ENCODE measurements around the gene PLCG2. TPM values are rescaled to one million over a fixed set of nuclear protein-coding genes. Genes with fewer than 3 reads are reported as not detected.

The PLCG2 gene
- total RNA-seq, 1 donor from 2014 or later: 1.7 TPM

DNA sequence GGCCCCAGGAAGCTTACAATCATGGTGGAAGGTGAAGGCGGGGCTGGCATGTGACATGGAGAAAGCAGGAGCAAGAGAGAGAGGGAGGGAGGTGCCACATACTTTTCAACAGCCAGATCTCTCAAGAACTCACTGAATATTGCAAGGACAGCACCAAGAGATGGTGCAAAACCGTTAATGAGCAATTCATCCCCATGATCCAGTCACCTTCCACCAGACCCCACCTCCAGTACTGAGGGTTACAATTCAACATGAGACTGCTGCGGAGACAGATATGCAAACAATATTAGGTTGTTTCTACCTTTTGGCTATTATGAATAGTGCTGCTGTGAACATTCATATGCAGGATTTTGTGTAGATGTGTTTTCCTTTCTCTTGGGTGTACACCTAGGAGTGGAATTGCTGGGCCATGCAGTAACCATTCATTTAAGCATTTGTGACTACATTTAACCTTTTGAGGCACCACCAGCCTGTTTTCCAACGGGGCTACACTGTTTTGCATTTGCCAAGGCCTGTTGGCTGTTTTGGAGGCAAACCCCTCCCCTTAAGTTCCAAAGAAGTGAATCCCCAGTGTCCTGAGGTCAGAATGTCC lies 28.8 kb downstream of the PLCG2 start:
- Mint-ChIP-seq H3K27ac (ENCODE audit: unreplicated experiment) (no peak overlapping the region), H3K36me3 (ENCODE audit: low read depth) (no peaks in the 10 kb centered on the region), H3K4me3 (no peak overlapping the region), H3K27me3 (ENCODE audit: low read depth) (no peaks in the 10 kb centered on the region), H3K9me3 (peaks cover 6% of the 10 kb centered on the region), H3K4me1 (no peaks in the 10 kb centered on the region)
- no peak for DNase-seq (ENCODE audit: low read depth, low spot score)
- no peak for TF ChIP-seq CTCF (conservative IDR thresholded peaks at IDR 0.05)

GRCh38 chr16:81808933-81809480 lies 29.9 kb downstream of the PLCG2 start:
- H3K36me3 Mint-ChIP-seq (ENCODE audit: low read depth): no peaks in the 10 kb centered on the region
- H3K27ac Mint-ChIP-seq (ENCODE audit: unreplicated experiment): no peak overlapping the region
- H3K9me3 Mint-ChIP-seq: peaks cover 7% of the 10 kb centered on the region
- no peaks in the 10 kb centered on the region for H3K4me1 Mint-ChIP-seq
- TF ChIP-seq CTCF (conservative IDR thresholded peaks at IDR 0.05): no peak
- DNase-seq (ENCODE audit: low read depth, low spot score): no peak
- no peak overlapping the region for H3K4me3 Mint-ChIP-seq
- peaks cover 6% of the 10 kb centered on the region for H3K27me3 Mint-ChIP-seq (ENCODE audit: low read depth)

- peaks cover 7% of the 10 kb centered on the region for H3K27me3 Mint-ChIP-seq (ENCODE audit: low read depth)
- no peaks in the 10 kb centered on the region for H3K4me1 Mint-ChIP-seq
- no peaks in the 10 kb centered on the region for H3K36me3 Mint-ChIP-seq (ENCODE audit: low read depth)
- no peak overlapping the region for H3K27ac Mint-ChIP-seq (ENCODE audit: unreplicated experiment)
- H3K9me3 Mint-ChIP-seq: peaks cover 5% of the 10 kb centered on the region
- DNase-seq (ENCODE audit: low read depth, low spot score): no peak
- H3K4me3 Mint-ChIP-seq: no peak overlapping the region
- TF ChIP-seq CTCF (conservative IDR thresholded peaks at IDR 0.05): no peak
These were observed 30.5 kb downstream of the PLCG2 start for GRCh38 chr16:81809567-81809966.

GRCh38 chr16:81810361-81810760 lies 31.3 kb downstream of the PLCG2 start:
- H3K4me1 Mint-ChIP-seq: no peaks in the 10 kb centered on the region

GRCh38 chr16:81810894-81811538 lies 31.9 kb downstream of the PLCG2 start:
- no peaks in the 10 kb centered on the region for H3K4me1 Mint-ChIP-seq
- no peaks in the 10 kb centered on the region for H3K36me3 Mint-ChIP-seq (ENCODE audit: low read depth)
- TF ChIP-seq CTCF (conservative IDR thresholded peaks at IDR 0.05): no peak
- no peak overlapping the region for H3K4me3 Mint-ChIP-seq
- H3K27me3 Mint-ChIP-seq (ENCODE audit: low read depth): peaks cover 9% of the 10 kb centered on the region
- H3K27ac Mint-ChIP-seq (ENCODE audit: unreplicated experiment): no peak overlapping the region
- DNase-seq (ENCODE audit: low read depth, low spot score): no peak
- peaks cover 5% of the 10 kb centered on the region for H3K9me3 Mint-ChIP-seq

More at GRCh38 chr16:81810361-81810760, 31.3 kb downstream of the PLCG2 start:
- Mint-ChIP-seq H3K27me3 (ENCODE audit: low read depth) (peaks cover 9% of the 10 kb centered on the region), H3K36me3 (ENCODE audit: low read depth) (no peaks in the 10 kb centered on the region), H3K4me3 (no peak overlapping the region), H3K9me3 (peaks cover 5% of the 10 kb centered on the region), H3K27ac (ENCODE audit: unreplicated experiment) (no peak overlapping the region)
- DNase-seq (ENCODE audit: low read depth, low spot score): no peak
- no peak for TF ChIP-seq CTCF (conservative IDR thresholded peaks at IDR 0.05)

Measured in neural crest cell (in vitro differentiated cells).